GM10266 (cell line): ENCODE results near the gene MRPS17.
A peak's percentile ranks its signal among the peaks of the same experiment; 100 is the strongest.

ENCODE experiments used
- DNase-seq: peaks from one replicate; pipeline ENCODE4 v3.0.0; 2012; ENCODE audit errors: extremely low spot score
- TF ChIP-seq, protein P1 (sequence below): IDR thresholded peaks from 2 replicates; pipeline ENCODE4 v1.5.1; 2012; ENCODE audit warnings: mild to moderate bottlenecking, low read depth; ENCODE audit not compliant: control insufficient read depth, insufficient read depth; ENCODE audit errors: missing control alignments

Gene MRPS17

DNA sequence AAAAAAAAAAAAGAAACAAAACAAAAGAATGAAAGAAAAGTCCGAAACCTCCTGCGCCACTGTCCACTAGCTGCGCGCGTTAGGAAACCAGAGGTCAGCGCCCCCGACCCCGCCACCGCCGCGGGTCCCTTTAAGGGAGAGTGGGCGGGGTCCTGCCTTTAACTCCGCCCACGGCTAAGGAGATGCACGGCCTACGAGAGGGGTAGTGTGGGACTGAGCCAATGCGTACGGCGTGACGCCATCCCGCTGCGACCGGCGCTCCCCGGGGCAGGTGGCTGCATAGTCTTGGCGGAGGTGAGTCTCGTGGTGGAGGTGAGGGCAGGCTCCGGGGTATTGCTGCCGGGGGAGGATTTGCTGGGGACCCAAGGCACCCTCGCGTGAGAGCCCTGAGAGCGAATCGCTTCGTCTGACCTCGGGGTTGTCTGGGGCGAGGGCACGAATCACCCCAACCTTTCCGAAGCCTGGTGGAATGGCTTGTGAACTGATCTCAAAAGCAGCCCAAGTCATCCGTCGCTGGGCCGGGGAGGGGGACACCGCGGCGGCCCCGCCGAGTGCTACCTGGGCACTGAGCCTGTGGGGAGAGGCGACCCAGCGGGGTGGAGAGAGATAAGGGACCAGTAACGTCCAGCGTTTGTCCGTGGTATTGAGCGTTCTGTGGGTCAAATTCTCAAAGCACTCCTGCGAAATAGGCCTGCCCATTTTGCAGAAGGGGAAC, at the start of gene MRPS17:
TSS of gene MRPS17 (plus strand) at position 241 of the 715 bp plus-strand sequence. CDS start 1,319 bp downstream, outside the sequence.
- TF ChIP-seq, protein P1, sequence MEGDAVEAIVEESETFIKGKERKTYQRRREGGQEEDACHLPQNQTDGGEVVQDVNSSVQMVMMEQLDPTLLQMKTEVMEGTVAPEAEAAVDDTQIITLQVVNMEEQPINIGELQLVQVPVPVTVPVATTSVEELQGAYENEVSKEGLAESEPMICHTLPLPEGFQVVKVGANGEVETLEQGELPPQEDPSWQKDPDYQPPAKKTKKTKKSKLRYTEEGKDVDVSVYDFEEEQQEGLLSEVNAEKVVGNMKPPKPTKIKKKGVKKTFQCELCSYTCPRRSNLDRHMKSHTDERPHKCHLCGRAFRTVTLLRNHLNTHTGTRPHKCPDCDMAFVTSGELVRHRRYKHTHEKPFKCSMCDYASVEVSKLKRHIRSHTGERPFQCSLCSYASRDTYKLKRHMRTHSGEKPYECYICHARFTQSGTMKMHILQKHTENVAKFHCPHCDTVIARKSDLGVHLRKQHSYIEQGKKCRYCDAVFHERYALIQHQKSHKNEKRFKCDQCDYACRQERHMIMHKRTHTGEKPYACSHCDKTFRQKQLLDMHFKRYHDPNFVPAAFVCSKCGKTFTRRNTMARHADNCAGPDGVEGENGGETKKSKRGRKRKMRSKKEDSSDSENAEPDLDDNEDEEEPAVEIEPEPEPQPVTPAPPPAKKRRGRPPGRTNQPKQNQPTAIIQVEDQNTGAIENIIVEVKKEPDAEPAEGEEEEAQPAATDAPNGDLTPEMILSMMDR: no peak
- peak; percentile 94 for DNase-seq

DNA sequence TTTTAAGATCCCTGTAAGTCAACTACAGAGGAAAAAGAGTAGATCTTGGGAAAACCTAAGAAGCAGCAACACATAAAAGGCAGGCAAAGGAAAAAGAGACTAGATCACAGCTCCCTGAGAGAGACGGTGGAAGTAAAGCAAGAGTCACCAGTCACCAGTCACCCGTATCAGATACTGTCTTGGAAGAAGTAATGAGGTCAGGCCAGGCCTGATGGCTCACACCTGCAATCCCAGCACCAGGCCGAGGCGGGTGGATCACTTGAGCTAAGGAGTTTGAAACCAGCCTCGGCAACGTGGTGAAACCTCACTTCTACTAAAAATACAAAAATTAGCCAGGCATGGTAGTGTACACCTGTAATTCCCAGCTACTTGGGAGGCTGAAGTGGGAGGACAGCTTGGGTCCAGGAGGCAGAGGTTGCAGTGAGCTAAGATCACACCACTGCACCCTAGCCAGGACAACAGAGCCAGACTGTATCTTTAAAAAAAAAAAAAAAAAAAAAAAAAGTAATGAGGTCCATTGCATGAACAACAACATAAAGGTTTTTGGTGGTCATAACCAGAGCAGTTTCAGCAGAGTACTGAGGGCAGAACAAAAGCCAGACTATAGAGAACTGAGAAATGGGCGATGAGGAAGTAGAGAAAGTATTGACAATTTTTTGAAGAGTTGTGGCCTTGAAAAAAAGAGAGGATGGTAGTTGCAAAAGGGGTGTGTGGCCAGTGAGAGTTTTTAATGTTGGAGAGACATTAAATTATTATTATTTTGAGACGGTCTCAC, 47.5 kb upstream of the MRPS17 start:
- no peak for DNase-seq
- TF ChIP-seq, protein P1: no peak

DNA sequence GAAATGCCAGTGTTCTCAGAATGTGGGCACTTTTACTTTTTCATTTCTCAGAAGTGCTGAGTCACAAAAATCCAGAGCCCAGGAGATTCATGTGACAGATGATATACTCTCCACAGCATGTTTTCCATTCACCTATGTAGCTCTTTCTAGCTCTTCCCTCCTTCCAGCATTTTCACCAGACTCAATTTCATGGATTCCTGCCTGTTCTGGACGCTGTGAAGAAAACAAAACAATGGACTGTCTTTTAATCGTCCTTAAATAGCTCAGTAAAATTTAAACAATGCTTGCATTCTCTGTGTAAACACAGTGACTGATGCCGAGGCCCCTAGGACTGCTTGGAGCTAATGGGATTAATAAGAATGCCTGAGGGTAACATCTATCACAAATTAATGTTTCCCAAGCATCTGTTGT, 38.9 kb upstream of the MRPS17 start:
- DNase-seq: no peak
- TF ChIP-seq, protein P1: no peak

DNA sequence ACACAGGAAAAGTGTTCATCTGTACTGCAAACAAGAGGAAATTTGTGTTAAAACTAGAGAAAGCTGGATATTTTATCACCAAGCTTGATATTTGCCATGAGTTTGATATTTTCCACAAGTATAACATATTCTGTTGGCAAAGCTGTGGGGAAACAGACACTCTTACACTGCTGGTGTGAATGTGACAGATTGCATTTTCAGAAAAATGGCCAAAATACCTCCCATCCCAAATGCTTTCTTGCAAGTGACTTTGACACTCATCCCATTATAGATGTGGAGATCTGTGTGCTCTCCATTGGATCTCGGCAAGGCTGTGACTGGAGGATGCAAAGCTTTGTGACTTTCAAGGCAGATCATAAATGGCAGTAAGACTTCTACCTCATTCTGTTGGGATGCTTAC, 33.9 kb upstream of the MRPS17 start:
- no peak for DNase-seq
- TF ChIP-seq, protein P1: no peak

DNA sequence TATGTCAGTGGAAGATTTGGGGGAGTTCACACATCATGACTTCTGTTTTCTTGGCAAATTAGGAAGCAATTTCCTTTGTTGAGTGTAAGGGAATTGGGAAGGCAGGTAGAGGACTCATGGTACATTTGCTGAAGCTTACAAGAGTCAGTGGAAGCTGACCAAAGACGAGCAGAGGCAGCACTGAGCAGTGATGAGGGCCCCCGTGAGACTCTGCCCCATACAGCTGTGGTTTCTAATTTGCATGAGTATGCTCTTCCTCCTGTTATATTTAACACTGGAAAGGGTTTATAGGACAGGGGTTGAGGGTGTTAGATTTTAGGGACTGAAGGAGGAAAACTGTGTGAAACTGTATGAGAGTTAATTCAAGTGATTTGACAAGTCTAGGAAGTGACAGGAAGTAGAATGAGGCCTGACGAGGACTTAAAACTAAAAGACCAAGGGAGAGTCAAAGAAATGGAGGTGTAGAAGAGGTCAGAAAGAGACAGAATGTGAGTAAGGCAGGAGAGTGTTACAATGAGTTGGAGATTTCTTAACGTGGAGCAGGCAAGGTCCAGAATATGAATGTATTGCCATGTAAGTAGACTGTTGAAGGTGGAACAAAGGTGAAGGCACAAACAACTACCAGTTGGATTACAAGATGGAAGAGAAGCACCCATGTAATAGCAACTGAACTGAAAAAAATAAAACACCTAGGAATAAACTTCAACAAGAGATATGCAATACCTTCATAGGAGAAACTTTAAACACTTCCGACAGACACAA, 23.5 kb upstream of the MRPS17 start:
- TF ChIP-seq, protein P1: no peak
- no peak for DNase-seq

DNA sequence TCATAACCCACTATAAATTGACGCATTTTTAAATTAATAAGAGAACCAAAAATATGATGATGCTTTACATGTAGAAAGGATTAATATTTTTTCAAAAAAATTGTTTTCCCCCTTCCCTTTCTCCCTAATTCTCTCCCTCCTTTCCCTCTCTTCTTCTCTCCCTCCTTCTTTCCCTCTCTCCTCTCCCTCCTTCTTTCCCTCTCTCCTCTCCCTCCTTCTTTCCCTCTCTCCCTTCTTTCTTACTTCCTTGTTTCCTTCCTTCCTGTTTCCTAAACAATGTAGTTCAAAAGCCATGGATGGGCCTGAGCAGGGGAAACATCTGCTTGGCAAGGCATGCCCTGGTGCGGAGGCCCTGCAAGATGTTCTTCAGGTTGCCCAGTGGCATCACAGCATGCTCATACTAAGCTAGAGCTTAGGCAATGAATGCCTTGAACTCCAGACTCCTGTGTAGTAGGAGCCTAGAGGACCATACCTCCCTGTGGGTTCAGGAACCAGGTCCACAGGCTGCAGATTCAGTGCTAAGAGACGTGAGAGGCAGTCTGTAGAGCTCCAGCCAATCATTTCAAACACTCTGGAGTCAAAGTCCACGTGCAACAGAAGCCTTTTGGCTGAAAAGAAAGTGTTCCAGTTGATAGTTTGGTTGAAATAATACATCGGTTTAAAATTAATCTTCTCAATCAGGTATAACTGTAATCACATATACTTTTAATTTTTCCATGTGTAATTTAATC, 20.1 kb upstream of the MRPS17 start:
- TF ChIP-seq, protein P1: no peak
- DNase-seq: no peak
